ENCODE data around the gene GORASP2. TPM values are rescaled to one million over a fixed set of nuclear protein-coding genes. Genes with fewer than 3 reads are reported as not detected.

GORASP2 gene
- total RNA-seq, 1 donor from 2014 or later = 67.1 TPM

DNA sequence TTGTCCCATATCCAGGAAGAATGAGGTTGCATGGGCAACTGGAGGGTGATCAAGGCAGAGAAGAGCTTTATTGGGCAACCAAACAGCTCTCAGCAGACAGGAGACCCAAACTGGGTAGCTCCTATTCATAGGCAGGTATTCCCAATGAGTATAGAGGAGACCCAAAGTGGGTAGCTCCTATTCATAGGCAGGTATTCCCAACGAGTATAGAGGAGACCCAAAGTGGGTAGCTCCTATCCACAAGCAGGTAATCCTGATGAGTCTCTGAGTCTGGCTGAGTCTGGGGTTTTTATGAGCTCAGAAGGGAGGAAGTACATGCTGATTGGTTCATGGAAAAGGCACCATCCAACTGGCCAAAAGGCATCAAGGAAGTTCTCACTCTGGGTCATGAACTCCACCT, 5.3 kb upstream of the GORASP2 start:
- peaks cover 10% of the 10 kb centered on the region for H3K4me1 ChIP-seq
- no peaks in the 10 kb centered on the region for H3K36me3 ChIP-seq
- no peak overlapping the region for H2AFZ ChIP-seq (replicated peaks)
- H3F3A ChIP-seq (ENCODE audit: low read depth) = peaks cover 16% of the 10 kb centered on the region
- H3K4me2 ChIP-seq = no peak overlapping the region
- H3K79me2 ChIP-seq (ENCODE audit: low read depth) = peaks cover 8% of the 10 kb centered on the region
- H3K9ac ChIP-seq = no peak overlapping the region
- no peaks in the 10 kb centered on the region for H3K36me3 Mint-ChIP-seq
- no peaks in the 10 kb centered on the region for H3K27me3 ChIP-seq
- H4K20me1 ChIP-seq (ENCODE audit: low read depth) = no peaks in the 10 kb centered on the region
- no peak overlapping the region for H3K27ac Mint-ChIP-seq
- peaks cover 3% of the 10 kb centered on the region for H3K27me3 Mint-ChIP-seq (ENCODE audit: insufficient read depth, low read depth)
- no peaks in the 10 kb centered on the region for H3K9me3 ChIP-seq (ENCODE audit: low read depth)
- no peak overlapping the region for H3K27ac ChIP-seq
- H3K9me3 Mint-ChIP-seq = peaks cover 22% of the 10 kb centered on the region
- peaks cover 8% of the 10 kb centered on the region for H3K4me1 Mint-ChIP-seq
- no peak overlapping the region for H3K4me3 Mint-ChIP-seq
- H3K4me3 ChIP-seq = no peak overlapping the region
- DNase-seq (ENCODE audit: low spot score) = no peak
- TF ChIP-seq EZH2phosphoT487 (IDR thresholded peaks at IDR 0.05) (no peak), EZH2 (IDR thresholded peaks at IDR 0.05) (no peak)
- TF ChIP-seq, protein P1, sequence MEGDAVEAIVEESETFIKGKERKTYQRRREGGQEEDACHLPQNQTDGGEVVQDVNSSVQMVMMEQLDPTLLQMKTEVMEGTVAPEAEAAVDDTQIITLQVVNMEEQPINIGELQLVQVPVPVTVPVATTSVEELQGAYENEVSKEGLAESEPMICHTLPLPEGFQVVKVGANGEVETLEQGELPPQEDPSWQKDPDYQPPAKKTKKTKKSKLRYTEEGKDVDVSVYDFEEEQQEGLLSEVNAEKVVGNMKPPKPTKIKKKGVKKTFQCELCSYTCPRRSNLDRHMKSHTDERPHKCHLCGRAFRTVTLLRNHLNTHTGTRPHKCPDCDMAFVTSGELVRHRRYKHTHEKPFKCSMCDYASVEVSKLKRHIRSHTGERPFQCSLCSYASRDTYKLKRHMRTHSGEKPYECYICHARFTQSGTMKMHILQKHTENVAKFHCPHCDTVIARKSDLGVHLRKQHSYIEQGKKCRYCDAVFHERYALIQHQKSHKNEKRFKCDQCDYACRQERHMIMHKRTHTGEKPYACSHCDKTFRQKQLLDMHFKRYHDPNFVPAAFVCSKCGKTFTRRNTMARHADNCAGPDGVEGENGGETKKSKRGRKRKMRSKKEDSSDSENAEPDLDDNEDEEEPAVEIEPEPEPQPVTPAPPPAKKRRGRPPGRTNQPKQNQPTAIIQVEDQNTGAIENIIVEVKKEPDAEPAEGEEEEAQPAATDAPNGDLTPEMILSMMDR (IDR thresholded peaks at IDR 0.05) = no peak

DNA sequence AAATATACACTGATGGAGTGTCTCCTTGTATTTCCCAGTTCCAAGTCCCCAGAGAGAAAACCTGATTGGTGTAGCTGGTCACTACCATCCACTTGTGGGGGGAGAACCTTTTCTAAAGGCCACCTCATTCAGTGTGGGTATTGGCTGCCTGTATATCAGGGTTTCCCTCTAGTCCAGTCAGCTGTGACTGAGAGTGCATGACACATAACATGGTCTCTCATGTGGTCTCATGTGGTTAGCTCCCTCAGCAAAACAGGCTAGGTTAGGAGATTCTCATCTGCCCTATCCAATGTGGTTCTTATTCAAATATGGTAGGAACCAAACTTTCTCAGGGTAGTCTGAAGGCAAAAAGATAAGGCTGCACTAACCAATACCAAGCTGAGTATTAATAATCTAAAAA, 4.1 kb upstream of the GORASP2 start:
- peaks cover 20% of the 10 kb centered on the region for H3F3A ChIP-seq (ENCODE audit: low read depth)
- DNase-seq (ENCODE audit: low spot score) = no peak
- H3K9me3 ChIP-seq (ENCODE audit: low read depth) = no peaks in the 10 kb centered on the region
- Mint-ChIP-seq H3K27ac (no peak overlapping the region), H3K9me3 (peaks cover 16% of the 10 kb centered on the region), H3K4me1 (peaks cover 8% of the 10 kb centered on the region), H3K4me3 (no peak overlapping the region), H3K36me3 (no peaks in the 10 kb centered on the region), H3K27me3 (ENCODE audit: insufficient read depth, low read depth) (peaks cover 3% of the 10 kb centered on the region)
- peaks cover 9% of the 10 kb centered on the region for H3K4me1 ChIP-seq
- H3K36me3 ChIP-seq = no peaks in the 10 kb centered on the region
- H2AFZ ChIP-seq (replicated peaks) = no peak overlapping the region
- TF ChIP-seq EZH2 (IDR thresholded peaks at IDR 0.05) = no peak
- TF ChIP-seq, protein P1 (IDR thresholded peaks at IDR 0.05) = no peak
- no peak overlapping the region for H3K9ac ChIP-seq
- peaks cover 2% of the 10 kb centered on the region for H4K20me1 ChIP-seq (ENCODE audit: low read depth)
- peaks cover 16% of the 10 kb centered on the region for H3K79me2 ChIP-seq (ENCODE audit: low read depth)
- H3K27ac ChIP-seq = no peak overlapping the region
- H3K27me3 ChIP-seq = no peaks in the 10 kb centered on the region
- no peak overlapping the region for H3K4me3 ChIP-seq
- H3K4me2 ChIP-seq = no peak overlapping the region

- peaks cover 12% of the 10 kb centered on the region for H4K20me1 ChIP-seq (ENCODE audit: low read depth)
- no peak overlapping the region for H3K27ac ChIP-seq
- Mint-ChIP-seq H3K36me3 (no peaks in the 10 kb centered on the region), H3K27ac (no peak overlapping the region), H3K4me3 (no peak overlapping the region), H3K4me1 (peaks cover 16% of the 10 kb centered on the region), H3K27me3 (ENCODE audit: insufficient read depth, low read depth) (peaks cover 3% of the 10 kb centered on the region), H3K9me3 (peaks cover 14% of the 10 kb centered on the region)
- no peak overlapping the region for H3K9ac ChIP-seq
- H3K9me3 ChIP-seq (ENCODE audit: low read depth) = no peaks in the 10 kb centered on the region
- no peak for DNase-seq (ENCODE audit: low spot score)
- peaks cover 17% of the 10 kb centered on the region for H3K4me1 ChIP-seq
- no peaks in the 10 kb centered on the region for H3K36me3 ChIP-seq
- TF ChIP-seq EZH2phosphoT487 (IDR thresholded peaks at IDR 0.05) (no peak), EZH2 (IDR thresholded peaks at IDR 0.05) (no peak)
- TF ChIP-seq, protein P1 (IDR thresholded peaks at IDR 0.05) = no peak
- peaks cover 17% of the 10 kb centered on the region for H3F3A ChIP-seq (ENCODE audit: low read depth)
- H3K27me3 ChIP-seq = no peaks in the 10 kb centered on the region
- peaks cover 26% of the 10 kb centered on the region for H3K79me2 ChIP-seq (ENCODE audit: low read depth)
- H3K4me3 ChIP-seq = no peak overlapping the region
- H2AFZ ChIP-seq (replicated peaks) = no peak overlapping the region
- no peak overlapping the region for H3K4me2 ChIP-seq
Measured at GRCh38 chr2:170925923-170926322, 3.1 kb upstream of the GORASP2 start.

Measured in neural progenitor cell (in vitro differentiated cells).